ENCODE data around the gene EIF3D.
"Not testable (repeated sequence)": the region's sequence is repeated elsewhere in the genome, so short reads cannot be mapped to it uniquely, and the experiment has no call there.

Gene EIF3D

DNA sequence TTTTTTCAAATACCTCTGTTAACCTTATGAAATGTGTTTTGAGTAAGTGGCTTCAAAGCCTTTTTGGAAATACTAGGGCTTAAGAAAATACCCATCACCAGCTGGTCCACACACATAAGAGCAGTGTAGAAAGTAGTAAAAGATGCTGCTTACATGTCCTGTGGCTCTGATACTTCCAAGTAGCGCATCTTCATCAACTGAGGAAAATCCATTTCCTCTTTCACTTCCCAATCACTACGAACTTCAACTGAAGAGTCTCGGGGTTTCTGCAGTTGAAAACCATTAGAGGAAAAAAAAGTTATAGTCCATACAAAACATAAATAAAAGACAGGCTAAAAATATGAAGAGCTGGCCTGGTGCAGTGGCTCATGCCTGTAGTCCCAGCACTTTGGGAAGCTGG is 8.5 kb downstream of the EIF3D start:
- DNase-seq (ENCODE audit: insufficient read length), result no peak
- TF ChIP-seq TAF1 (IDR thresholded peaks at IDR 0.05; ENCODE audit: borderline replicate concordance, low read depth, low read length) (no peak), POLR2AphosphoS5 (IDR thresholded peaks at IDR 0.05; ENCODE audit: low read depth, low read length) (no peak), POLR2A (IDR thresholded peaks at IDR 0.05; ENCODE audit: low read depth, low read length) (no peak)
- FAIRE-seq, result no peak

DNA sequence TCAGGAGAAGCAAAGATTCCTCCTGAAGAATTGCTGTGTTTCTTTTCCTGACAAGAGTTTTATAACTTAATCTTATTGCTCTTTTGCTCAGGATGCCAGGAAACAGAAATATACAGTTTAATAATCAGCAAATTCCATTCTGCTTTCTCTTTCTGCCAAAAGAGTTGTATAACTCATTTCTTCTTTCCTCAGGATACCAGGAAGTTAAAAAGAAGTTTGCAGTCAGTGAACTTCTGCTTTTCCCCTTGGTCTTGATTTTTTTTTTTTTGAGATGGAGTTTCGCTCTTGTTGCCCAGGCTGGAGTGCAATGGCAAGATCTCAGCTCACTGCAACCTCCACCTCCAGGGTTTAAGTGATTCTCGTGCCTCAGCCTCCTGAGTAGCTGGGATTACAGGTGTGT is 9.1 kb downstream of the EIF3D start:
- FAIRE-seq; DNase-seq (ENCODE audit: insufficient read length): not testable (repeated sequence)

DNA sequence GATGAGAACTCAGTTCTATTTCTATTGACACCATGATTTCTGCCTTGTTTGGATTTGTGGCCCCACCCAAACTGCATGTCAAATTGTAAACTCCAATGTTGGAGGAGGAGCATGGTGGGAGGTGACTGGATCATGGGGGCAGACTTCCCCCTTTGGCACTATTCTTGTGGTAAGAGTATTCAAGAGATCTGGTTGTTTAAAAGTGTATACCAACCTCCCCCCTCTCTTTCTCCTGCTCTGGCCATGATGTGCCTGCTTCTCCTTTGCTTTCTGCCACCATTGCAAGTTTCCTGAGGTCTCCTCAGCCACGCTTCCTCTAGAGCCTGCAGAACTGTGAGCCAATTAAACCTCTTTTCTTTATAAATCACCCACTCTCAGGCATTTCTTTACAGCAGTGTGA is 14.2 kb downstream of the EIF3D start:
- no peak; the same call in 1 of the 2 replicates for TF ChIP-seq POLR2AphosphoS5 (IDR thresholded peaks at IDR 0.05; ENCODE audit: low read depth, low read length)
- no peak for TF ChIP-seq TAF1 (IDR thresholded peaks at IDR 0.05; ENCODE audit: borderline replicate concordance, low read depth, low read length)
- no peak for TF ChIP-seq POLR2A (IDR thresholded peaks at IDR 0.05; ENCODE audit: low read depth, low read length)
- DNase-seq (ENCODE audit: insufficient read length) (no peak), FAIRE-seq (no peak)

DNA sequence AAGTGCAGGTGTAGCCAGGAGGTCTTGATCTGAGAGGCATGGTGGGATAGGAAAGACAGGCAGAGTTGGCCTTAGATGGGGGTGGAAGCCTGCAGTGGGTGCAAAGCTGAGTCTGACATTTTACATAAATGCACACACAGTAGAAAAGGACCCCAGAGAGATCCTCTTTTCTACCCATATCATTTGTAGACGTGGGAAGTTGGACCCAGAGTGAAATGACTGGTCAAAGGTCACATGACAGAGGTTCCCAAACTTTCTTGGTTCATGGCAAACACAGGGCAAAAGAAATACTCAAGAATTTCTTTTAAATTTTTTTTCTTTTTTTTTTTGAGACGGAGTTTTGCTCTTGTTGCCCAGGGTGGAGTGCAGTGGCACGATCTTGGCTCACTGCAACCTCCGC is 16.0 kb downstream of the EIF3D start:
- FAIRE-seq, result no peak
- TF ChIP-seq POLR2AphosphoS5 (IDR thresholded peaks at IDR 0.05; ENCODE audit: low read depth, low read length), result no peak
- TF ChIP-seq TAF1 (IDR thresholded peaks at IDR 0.05; ENCODE audit: borderline replicate concordance, low read depth, low read length), result no peak
- TF ChIP-seq POLR2A (IDR thresholded peaks at IDR 0.05; ENCODE audit: low read depth, low read length), result peak; percentile 32; the same call in 1 of the 2 replicates
- DNase-seq (ENCODE audit: insufficient read length), result no peak

DNA sequence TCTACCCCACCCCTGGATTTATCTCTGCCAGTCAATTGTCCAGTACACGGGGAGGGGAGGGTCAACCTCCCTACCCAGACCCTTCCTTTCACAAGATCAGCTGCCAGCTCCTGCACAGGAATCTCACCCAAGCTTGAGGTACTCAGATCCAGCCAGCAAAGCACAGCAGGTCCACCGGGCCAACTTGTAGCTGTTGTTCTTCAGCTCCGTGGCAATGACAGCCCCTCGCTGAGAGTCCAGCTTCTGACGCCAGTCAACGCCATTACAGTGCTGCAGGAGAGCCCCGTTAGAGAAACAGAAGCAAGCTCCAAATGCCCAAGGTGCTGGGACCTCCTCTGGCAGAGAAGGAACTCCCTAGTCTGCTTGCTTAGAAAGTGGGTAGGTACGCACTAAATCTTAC is 16.6 kb downstream of the EIF3D start:
- TF ChIP-seq TAF1 (IDR thresholded peaks at IDR 0.05; ENCODE audit: borderline replicate concordance, low read depth, low read length), result no peak
- no peak for DNase-seq (ENCODE audit: insufficient read length)
- no peak for FAIRE-seq

DNA sequence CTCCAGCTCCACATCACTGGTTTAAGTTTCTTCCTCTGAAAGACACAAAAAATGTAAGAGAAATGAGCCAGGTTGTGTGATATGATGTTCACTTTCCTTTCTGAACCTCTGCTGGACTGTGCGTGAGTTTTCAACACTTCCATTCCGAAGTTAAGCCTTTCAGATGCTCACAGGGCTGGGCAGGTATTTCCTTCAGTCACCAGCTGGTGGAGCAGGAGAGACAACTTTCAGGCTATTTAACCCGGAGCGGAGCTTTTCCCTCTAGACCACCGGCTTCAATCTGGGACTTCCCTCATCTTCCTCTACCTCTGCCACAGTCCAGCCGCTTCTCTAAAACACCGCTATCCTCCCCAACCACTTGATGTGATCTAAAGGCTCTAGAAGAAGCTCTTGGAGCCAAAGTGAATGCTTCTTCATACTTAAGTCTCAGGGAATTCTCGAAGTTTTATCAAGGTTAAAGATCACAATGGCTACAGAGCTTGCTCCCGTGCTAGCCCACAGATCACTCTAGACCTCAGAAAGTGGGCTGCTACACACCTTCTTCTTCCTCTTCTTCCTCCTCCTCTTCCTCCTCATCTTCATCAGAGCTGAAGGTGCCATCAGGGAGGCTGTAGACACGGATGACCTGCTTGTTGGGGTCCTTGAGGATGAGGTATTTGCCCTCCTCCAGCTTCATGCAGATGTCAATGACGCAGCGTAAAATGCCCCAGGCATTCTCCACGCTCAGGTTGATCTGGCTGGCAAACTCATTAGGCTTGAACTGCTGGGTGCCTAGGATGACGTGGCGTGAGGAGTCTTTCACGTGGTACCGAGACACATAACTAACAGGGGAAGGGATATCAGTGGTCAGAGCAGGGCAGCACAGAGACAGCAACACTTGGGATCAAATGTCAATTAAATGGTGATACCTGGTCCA is 17.7 kb downstream of the EIF3D start:
- no peak for DNase-seq (ENCODE audit: insufficient read length)
- FAIRE-seq, result peak; percentile 65
- TF ChIP-seq POLR2AphosphoS5 (IDR thresholded peaks at IDR 0.05; ENCODE audit: low read depth, low read length) (no peak; the same call in 1 of the 2 replicates), POLR2A (IDR thresholded peaks at IDR 0.05; ENCODE audit: low read depth, low read length) (no peak), TAF1 (IDR thresholded peaks at IDR 0.05; ENCODE audit: borderline replicate concordance, low read depth, low read length) (no peak)

DNA sequence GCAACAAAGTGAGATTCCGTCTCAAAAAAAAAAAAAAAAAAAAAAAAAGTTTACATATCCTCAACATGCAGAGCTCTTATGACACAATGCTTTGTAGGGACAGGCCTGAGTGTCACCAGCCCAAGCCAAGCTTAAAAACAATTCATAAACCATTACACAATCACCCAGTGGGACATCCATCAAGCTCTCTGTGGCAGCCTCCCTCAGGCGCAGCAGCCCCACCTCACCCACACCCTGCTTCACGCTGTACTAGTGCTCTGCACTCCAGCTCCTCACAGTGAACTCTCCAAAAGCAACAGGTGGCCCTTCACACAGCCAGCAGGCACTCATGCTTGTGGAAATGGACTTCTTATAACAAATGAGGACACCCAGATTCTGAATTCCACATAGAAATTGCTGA is 18.6 kb downstream of the EIF3D start:
- no peak for TF ChIP-seq TAF1 (IDR thresholded peaks at IDR 0.05; ENCODE audit: borderline replicate concordance, low read depth, low read length)
- TF ChIP-seq POLR2A (IDR thresholded peaks at IDR 0.05; ENCODE audit: low read depth, low read length), result 0 out of 2 replicates have a peak, but pooled peaks have one; percentile 5
- peak; percentile 64; the same call in 1 of the 2 replicates for TF ChIP-seq POLR2AphosphoS5 (IDR thresholded peaks at IDR 0.05; ENCODE audit: low read depth, low read length)
- no peak for FAIRE-seq
- no peak for DNase-seq (ENCODE audit: insufficient read length)

DNA sequence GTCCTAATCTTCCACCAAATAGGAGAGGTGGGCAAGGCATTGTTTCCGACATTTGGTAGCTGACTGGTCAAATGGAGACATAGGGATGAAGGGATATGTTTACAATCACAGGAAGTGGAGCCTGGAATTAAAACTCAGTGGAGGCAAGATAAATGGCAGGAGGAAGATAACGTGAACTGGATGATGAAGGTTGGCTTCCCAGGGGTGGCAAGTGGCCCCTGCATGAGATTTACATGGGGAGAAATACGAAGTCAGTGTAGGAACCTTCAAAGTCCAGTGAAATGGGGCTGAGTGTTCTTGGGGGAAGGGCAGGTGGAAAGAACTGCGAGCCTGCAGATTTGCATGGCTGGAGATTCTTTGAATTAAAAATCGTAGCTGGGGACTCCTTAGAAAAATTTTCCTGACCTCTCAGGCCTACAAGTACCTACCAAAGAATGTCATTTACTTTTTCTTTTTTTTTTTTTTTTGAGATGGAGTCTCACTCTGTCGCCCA is 21.4 kb downstream of the EIF3D start:
- FAIRE-seq, result no peak
- no peak for DNase-seq (ENCODE audit: insufficient read length)
- TF ChIP-seq TAF1 (IDR thresholded peaks at IDR 0.05; ENCODE audit: borderline replicate concordance, low read depth, low read length) (no peak), POLR2A (IDR thresholded peaks at IDR 0.05; ENCODE audit: low read depth, low read length) (no peak), POLR2AphosphoS5 (IDR thresholded peaks at IDR 0.05; ENCODE audit: low read depth, low read length) (no peak)

DNA sequence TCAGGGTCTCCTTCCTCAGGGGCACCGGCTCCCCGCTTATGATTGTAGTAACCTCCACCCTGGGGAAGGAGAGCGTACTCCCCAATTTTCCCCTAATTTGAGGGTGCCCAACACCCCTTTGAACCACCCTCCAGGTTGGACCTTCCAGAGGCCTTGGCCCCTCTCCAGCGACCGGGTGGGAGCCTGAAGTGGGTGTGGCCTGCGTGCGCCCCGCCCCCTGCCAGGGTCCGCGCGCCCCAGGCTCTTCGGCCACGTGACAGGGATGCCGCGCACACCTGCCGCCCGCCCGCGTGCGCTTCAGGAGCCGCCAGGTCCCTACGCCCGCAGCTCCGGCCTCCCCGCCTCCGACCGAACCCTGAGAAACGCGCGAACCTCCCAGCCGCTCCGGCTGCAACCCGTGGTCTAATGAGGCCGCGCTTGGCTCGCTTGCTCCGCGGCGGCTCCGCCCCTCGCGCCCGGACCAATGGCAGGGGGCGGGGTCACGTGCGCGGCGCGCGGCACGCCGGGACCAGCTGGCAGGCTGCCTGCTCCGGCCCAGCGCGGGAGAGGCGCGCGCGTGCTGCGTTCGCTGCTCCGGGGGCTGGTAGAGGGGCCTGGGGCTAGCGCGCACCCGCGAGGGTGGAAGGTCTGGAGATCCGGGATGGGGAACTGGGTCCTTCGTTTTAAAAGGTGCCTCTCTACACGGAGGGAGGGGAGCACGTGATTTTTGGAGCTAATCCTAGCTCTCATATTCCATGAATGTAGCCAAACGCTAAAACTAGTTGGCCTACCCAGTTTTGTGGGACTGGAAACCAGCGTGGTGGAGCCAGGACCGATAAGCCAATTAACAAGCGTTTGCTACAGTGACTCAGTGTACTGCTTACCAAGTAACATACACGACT is 22.1 kb downstream of the EIF3D start, which contains the start of gene FOXRED2:
Gene FOXRED2 (minus strand): TSS at position 404 of the 881 bp plus-strand sequence. CDS start 618 bp downstream, outside the sequence.
- FAIRE-seq (peak; percentile 97), DNase-seq (ENCODE audit: insufficient read length) (peak; percentile 99)
- TF ChIP-seq POLR2AphosphoS5 (IDR thresholded peaks at IDR 0.05; ENCODE audit: low read depth, low read length), result 0 out of 2 replicates have a peak, but pooled peaks have one; percentile 46
- TF ChIP-seq POLR2A (IDR thresholded peaks at IDR 0.05; ENCODE audit: low read depth, low read length), result peak; percentile 81
- TF ChIP-seq TAF1 (IDR thresholded peaks at IDR 0.05; ENCODE audit: borderline replicate concordance, low read depth, low read length), result peak; percentile 70

DNA sequence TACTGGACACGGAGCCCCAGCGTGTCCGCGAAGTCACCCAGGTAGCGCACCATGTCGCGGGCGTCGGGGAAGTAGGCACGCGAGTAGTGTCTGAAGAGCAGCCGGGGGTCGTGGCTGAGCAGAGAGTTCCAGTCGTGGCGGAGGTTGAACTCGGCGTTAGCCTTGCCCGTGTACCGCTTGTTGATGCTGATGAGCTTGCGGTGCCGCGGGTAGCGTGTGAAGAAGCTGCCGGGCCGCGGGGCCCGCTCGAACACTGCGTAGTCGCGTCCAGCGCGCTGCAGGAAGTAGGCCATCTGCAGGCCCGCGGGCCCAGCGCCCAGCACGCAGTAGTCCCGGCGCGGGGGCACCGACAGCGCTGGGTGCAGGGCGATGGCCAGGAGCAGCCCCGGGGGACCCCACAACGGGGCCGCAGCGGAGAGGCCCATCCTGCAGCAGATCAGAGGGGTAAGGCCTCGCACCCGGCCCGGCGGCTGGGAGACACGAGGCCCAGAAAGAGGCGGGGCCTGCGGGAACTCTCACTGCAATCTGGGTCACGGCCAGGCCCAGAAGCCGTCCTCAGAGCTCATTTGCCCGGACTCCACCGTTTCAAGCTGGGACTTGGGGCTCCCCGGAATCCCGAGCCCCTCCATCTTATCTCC is 22.8 kb downstream of the EIF3D start:
- FAIRE-seq, result no peak

More for the DNA sequence above, 22.8 kb downstream of the EIF3D start:
- no peak for DNase-seq (ENCODE audit: insufficient read length)
- no peak for TF ChIP-seq POLR2AphosphoS5 (IDR thresholded peaks at IDR 0.05; ENCODE audit: low read depth, low read length)
- no peak for TF ChIP-seq TAF1 (IDR thresholded peaks at IDR 0.05; ENCODE audit: borderline replicate concordance, low read depth, low read length)
- TF ChIP-seq POLR2A (IDR thresholded peaks at IDR 0.05; ENCODE audit: low read depth, low read length), result no peak

Data from GM12892 (cell line).